Measurements from ENCODE around the gene CAB39. TPM values are rescaled to one million over a fixed set of nuclear protein-coding genes. Genes with fewer than 3 reads are reported as not detected.

The CAB39 gene
- polyA plus RNA-seq, 1 donor (not counting 4 experiments of a cell fraction or from before 2014, with no cell fraction given): 120 TPM

DNA sequence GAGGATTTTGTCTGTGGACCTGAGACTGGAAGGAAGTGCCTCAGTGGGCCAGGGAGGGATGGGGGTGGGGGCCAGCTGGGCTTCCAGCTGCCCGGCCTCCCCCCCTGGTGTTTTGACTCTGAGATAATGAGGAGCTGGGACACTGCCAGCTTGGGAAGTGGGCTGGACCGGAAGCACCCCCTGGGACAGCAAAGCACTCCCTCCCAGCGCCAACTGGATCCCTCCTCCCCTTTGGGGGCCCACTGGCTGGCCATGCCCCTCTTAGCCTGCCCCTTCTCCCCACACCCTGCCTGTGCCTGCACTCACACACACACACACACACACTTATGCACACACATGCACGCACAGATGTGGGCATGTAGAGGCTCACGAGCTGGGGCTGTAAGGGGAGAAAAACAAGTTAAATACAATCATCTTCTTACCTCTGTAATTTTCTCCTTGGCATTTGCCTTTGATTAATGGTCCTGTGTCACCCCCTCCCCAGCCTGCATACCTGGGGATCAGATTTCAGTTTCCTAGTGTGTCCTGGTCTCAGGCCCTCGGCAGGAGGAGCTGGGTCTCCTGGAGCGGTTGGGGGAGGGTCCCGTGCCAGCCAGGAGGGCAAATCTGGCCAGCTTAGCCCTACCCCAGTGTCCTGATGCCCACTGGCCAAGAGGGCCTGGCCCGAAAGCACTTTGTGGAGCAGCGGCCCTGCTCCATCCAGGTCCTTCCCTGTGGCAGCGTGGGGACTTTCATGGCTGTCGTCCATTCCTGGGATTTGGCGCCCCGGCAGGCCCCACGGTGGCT, 155.7 kb downstream of the CAB39 start:
- Histone ChIP-seq H3K4me2 (ENCODE audit: control insufficient read depth, extremely low read depth, insufficient read depth, low read depth, low read length) (no peak overlapping the region), H3K9me1 (ENCODE audit: control insufficient read depth, extremely low read depth, insufficient read depth, low read length) (no peaks in the 10 kb centered on the region), H3K36me3 (ENCODE audit: control insufficient read depth in 2 of 2, extremely low read depth in 1 of 2, insufficient read depth in 2 of 2, low read length in 2 of 2) (no peaks in the 10 kb centered on the region), H3K9me3 (ENCODE audit: control insufficient read depth, low read depth, low read length) (no peaks in the 10 kb centered on the region), H2AFZ (ENCODE audit: control insufficient read depth, low read length) (no peak overlapping the region), H3K27me3 (ENCODE audit: control insufficient read depth, extremely low read depth, insufficient read depth, low read length) (peaks cover 13% of the 10 kb centered on the region), H3K27ac (ENCODE audit: control insufficient read depth, insufficient read depth, low read length) (no peak overlapping the region), H3K79me2 (ENCODE audit: control insufficient read depth, insufficient read depth, low read length) (no peaks in the 10 kb centered on the region), H4K20me1 (ENCODE audit: control insufficient read depth, extremely low read depth, insufficient read depth, low read length) (no peaks in the 10 kb centered on the region), H3K4me1 (ENCODE audit: control insufficient read depth, extremely low read depth, insufficient read depth, low read length) (peaks cover 7% of the 10 kb centered on the region), H3K9ac (ENCODE audit: control insufficient read depth, extremely low read depth, insufficient read depth, low read length) (no peak overlapping the region), H3K4me3 (ENCODE audit: control insufficient read depth in 2 of 3, extremely low read depth in 1 of 3, insufficient read depth in 2 of 3, low read depth in 1 of 3, low read length in 3 of 3) (no peak overlapping the region)
- DNase-seq (ENCODE audit: low read depth, low spot score): no peak
- dilution Hi-C loops (cut with MboI; ENCODE audit: extremely low pct_ligation_motif_present, low sequenced_read_pairs): no loop called here
- FAIRE-seq: no peak
- no peak for TF ChIP-seq CTCF (optimal IDR thresholded peaks at IDR 0.05 in 1 of 3, IDR thresholded peaks at IDR 0.05 in 1 of 3, conservative IDR thresholded peaks at IDR 0.05 in 1 of 3; ENCODE audit: extremely low read depth in 1 of 3, insufficient read depth in 2 of 3, low read length in 3 of 3)
- TF ChIP-seq EZH2 (IDR thresholded peaks at IDR 0.05; ENCODE audit: low read length): no peak

DNA sequence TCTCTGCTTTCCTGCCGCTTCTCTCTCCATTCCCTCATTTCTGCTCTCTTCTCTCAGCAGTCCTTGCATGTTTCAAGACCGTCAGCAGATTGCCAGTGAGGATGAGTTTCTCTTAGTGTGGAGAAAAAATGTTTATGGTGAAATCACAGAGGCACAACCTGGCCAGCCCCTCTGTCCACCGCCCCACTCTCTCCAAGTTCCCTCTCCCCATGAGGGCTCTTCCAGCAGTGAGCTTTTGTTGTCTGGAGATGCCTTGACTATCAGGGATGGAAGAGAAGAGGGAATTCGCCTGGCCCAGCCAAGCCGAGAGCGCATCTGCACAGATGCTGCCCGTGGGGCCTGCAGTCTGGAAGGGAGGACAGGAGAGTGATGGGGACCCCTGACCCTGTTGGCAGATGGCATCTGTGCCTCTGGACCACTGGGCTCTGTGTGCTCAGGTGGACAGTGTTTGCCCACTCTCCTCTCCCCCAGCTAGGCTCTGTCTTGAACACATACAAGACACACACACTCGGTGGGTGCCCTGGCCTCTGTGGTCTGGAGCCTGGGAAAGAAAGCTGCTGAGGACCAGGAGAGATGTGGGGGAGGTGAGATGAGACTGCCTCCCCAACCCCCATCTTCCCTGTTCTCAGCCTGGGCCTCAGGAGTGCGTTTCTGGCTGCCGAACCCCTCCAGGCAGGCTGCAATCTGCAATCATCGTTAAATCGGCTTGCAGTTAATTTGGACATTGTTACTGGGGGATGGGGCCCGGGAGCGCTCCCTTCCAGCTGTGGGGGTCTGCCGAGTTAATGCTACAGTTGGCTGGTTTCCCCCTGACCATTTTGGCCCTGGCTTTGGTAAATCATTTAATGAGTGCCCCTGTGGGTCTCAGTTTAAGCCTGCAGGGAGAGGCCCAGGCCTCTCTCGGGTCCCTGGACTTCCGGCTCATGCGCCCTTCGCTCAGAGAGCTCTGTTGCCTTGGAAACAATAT, 156.6 kb downstream of the CAB39 start:
- Histone ChIP-seq H3K27me3 (ENCODE audit: control insufficient read depth, extremely low read depth, insufficient read depth, low read length) (peaks cover 8% of the 10 kb centered on the region), H4K20me1 (ENCODE audit: control insufficient read depth, extremely low read depth, insufficient read depth, low read length) (no peaks in the 10 kb centered on the region)
- dilution Hi-C loops (cut with MboI; ENCODE audit: extremely low pct_ligation_motif_present, low sequenced_read_pairs): no loop called here

More for the DNA sequence above, 156.6 kb downstream of the CAB39 start:
- Histone ChIP-seq H3K36me3 (ENCODE audit: control insufficient read depth in 2 of 2, extremely low read depth in 1 of 2, insufficient read depth in 2 of 2, low read length in 2 of 2) (no peaks in the 10 kb centered on the region), H3K4me1 (ENCODE audit: control insufficient read depth, extremely low read depth, insufficient read depth, low read length) (peaks cover 4% of the 10 kb centered on the region), H3K9me1 (ENCODE audit: control insufficient read depth, extremely low read depth, insufficient read depth, low read length) (no peaks in the 10 kb centered on the region), H3K9me3 (ENCODE audit: control insufficient read depth, low read depth, low read length) (no peaks in the 10 kb centered on the region), H3K27ac (ENCODE audit: control insufficient read depth, insufficient read depth, low read length) (no peak overlapping the region), H2AFZ (ENCODE audit: control insufficient read depth, low read length) (no peak overlapping the region), H3K4me3 (ENCODE audit: control insufficient read depth in 2 of 3, extremely low read depth in 1 of 3, insufficient read depth in 2 of 3, low read depth in 1 of 3, low read length in 3 of 3) (no peak overlapping the region), H3K79me2 (ENCODE audit: control insufficient read depth, insufficient read depth, low read length) (no peaks in the 10 kb centered on the region), H3K4me2 (ENCODE audit: control insufficient read depth, extremely low read depth, insufficient read depth, low read depth, low read length) (no peak overlapping the region), H3K9ac (ENCODE audit: control insufficient read depth, extremely low read depth, insufficient read depth, low read length) (no peak overlapping the region)
- TF ChIP-seq CTCF (optimal IDR thresholded peaks at IDR 0.05 in 1 of 3, IDR thresholded peaks at IDR 0.05 in 1 of 3, conservative IDR thresholded peaks at IDR 0.05 in 1 of 3; ENCODE audit: extremely low read depth in 1 of 3, insufficient read depth in 2 of 3, low read length in 3 of 3) (no peak), EZH2 (IDR thresholded peaks at IDR 0.05; ENCODE audit: low read length) (no peak)
- no peak for DNase-seq (ENCODE audit: low read depth, low spot score)
- no peak for FAIRE-seq

Measured in keratinocyte (primary cell).